NCI-H2081 (cell line): ENCODE data around the gene RAB2B.
A peak's percentile ranks its signal among the peaks of the same experiment; 100 is the strongest.

Experiments
- DNase-seq, 2 experiments: peaks; one replicate each; lab custom pipeline; 2025; lab: John Stamatoyannopoulos, UW

Gene RAB2B

DNA sequence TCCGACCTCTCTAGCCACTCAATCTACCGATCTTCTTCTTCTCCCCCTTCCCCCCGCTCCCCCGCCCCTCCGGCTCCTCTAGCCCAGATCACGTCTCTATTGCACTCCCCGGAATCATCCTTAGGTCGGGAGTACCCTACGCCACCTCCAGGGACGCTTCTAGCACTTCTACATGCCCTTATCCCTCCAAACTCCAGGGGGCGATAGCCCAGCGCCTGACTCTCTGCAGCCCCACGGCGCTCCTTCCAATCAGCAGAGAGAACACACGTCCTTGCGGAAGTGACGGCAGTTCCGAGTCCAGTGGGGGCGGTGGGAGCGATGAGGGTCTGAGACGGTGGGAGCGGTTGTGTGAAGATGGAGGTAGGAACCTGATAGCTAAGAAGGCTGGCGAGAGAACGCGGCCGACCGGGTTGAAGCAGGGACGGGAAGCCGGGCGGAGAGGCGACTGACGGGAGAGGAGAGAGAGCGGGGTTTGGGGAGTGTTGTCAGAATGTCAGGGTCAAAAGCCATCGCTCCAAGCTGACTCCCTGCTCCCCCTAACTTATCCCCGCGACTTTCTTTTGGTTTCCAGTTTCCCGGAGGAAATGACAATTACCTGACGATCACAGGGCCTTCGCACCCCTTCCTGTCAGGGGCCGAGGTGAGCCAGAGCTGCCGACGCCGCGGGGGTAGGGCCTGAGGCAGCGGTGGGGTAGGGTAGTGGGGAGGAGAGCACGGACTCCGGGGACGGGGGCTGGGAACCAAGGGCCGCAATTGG lies at the start of gene RAB2B, which contains the start of gene TOX4:
TSS of gene RAB2B (minus strand) at position 35 of the 757 bp plus-strand sequence. CDS start 87 bp downstream, outside the sequence.
TSS of gene TOX4 (plus strand) at position 271 of the 757 bp plus-strand sequence. CDS start at position 355, 84 bp downstream.
- peak; percentile 98 for DNase-seq

DNA sequence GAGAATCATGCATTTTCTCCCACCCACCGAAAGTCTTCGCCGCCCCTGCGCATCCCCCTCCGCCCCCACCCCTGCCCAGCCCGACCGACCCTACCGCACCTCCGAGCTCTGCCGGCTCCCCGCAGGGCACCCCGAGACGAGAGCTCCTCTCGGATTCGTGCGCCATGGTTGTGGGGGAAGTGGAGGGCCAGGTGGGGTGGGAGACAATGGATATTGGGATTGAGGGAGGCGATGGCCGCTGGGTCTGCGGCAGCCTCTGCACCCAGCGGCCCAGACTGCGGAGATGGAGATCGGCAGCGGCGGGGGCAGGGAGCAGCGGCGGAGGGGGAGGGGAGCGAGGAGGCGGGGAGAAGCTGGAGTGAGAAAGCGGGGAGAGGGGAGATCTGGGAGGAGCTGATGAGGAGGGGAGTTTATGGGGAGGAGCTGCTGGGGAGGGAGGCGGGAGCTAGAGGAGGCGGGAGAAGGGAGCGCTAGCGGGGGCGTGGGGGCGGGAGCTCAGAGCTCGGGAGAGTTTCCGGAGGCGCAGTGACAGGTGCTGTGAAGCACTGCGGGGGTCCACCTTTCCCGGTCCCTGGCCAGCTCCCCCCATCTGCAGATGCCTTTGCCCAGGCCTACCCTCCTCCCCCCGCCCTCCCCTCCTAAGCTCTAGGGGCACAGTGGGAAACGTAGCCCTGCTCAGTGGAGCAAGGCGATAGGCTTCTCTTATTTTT lies 49.4 kb upstream of the RAB2B start, which contains the start of gene SALL2:
TSS of gene SALL2 (minus strand) at position 385 of the 710 bp plus-strand sequence. CDS start at position 166, 219 bp downstream.
- peak; percentile 93 to 94 for DNase-seq

DNA sequence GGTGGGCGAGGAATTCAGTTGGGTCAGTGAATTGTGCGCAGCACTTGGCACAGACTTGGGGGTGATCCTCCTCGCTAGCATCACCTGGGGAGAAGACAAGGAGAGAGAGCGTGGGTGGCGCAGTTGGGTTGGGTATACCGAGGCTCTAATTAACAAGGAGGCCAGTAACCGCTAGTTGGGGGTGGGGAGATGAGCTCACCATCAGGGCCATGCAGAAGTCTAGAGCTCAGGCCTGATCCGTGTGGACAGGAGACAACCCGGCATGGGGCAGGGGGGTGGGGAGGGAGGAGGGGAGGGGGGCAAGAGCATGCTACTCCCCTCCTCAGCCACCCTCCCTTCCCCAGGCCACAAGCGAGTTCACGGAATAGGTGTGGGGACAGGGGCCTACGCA lies 48.8 kb upstream of the RAB2B start:
- DNase-seq, result peak in 1 of 2 experiments; percentile 7

DNA sequence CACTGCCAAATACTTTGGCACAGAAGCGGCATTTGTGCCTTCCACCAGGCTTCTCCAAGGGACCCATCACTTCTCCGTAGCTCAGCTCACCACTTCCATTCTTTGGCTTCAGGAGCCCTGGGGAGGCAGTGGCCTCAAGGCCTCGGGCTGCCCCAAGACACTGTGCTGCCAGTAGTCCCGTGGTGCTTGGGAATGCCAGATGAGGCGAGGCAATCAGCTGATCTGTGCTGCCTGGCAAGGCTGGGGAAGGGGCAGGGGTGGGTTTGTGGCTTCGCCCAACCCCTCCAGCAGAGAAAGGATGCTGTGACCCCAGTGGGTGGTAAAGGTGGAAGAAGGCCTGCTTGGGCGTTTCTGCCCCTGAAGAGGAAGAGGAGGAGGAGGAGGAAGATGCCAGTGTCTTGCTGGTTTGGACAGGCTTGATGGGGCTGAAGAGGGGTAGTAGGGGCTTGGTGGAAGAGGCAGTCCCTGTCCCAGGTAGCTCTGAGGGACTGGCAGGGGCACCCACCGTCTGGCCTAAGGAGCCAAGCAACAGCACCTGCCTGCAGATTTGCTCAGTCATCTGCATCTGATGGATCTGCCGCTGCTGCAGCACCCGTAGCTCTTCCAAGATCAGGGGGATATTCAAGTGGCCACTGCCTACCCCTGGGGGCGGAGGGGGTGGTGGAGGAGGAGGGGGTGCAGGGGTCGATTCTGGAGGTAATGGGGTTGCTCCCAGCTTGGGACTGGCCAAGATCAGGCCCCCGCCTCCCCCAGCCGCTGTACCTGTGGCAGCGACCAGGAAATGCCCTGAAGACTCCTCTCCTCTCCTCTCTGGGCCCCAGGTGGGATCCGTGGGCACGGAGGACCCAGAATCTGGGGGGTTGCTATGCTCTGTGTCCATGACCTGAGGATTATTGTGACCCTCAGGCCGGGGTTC lies 48.1 kb upstream of the RAB2B start:
- DNase-seq, result no peak

DNA sequence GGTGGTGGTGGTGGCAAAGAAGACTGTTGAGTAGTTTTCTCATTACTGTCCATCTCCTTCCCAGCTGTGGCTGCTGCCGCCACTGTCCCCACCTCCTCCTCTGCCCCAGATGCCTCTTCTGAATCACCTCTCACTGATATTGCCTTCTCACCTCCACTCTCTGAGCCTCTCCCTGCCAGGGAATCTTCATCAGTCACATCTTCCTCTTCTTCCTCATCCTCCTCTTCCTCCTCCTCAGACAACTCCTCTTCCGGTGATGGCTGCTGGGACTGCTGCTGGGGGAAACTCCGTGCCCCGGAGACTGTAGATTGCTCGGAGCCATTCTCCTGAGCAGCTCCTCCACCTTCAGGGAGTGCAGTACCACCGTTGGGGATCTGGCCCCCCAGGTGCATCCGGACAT lies 46.4 kb upstream of the RAB2B start:
- DNase-seq, result no peak

DNA sequence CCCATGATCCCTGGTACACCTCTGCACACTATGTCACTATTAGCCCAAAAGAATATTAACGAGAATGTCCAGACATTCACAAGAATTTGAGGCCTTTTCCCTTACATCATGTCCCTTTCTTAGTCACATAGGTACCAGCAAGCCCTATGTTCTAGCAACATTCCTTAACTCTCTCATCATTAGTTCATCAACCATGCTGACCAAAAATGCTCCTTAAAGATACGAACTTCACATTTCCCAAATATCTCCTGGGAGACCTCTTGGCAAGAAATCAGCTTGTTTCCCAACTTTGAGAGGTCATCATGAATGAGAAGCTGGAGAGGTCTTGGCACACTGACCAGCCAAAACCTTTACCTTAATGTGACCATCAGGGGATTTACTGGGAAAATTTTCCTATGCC lies 44.7 kb upstream of the RAB2B start:
- DNase-seq, result no peak

DNA sequence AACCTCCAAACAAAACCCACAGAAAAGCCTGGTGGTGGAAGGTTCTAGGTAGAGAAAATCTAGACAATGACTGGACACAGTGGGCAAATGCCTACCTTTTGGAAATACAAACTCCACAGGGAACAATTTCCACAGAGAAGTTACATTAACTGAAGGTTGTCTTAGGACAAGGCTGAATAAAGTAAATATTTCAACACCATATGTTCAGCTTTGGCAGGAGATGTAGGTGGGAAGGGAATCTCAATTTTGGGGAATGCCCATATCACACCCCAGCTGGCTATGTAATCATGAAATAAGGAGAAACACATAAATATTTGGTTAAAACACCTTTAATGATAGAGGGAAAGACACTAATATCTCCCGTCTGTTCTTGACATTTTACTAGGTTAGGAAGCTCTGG lies 44.0 kb upstream of the RAB2B start:
- DNase-seq, result no peak

DNA sequence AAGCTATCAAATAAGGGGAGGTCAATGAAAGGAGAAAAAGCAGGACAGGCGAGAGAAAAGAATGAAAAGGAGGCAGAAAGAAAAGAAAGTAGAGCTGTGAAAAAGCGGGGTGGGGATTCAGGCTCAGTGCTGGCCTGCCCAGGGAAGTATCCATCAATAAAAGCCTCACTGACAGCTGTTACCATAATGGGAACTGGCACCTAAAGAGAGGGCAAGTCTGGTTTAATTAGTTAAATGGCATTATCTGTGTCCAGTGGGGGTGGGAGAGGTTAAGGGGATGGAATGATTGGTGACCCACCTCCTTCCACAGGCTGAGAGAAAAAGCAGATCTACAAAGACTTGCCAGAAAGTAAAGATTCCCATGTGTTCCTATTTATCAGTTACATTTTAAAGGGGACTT lies 42.0 kb upstream of the RAB2B start:
- DNase-seq, result no peak

DNA sequence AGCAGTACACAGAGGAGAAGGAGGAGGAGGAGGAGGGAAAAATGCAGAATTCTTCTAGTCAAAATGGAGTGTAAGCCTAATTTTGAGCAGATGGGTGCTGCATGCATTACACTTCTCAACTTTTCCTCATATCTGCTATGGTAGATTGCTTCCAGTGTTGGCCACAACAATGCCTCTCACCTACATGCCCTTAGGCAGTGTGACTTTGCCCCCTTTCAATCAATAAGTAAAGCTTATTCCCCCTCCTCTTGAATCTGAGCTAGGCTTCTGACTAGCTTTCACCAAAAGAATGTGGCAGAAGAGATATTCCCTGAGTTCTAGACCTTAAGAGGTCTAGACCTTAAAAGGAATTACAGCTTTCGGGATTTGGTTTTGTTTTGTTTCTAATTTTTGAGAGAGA lies 37.6 kb upstream of the RAB2B start:
- DNase-seq, result no peak

DNA sequence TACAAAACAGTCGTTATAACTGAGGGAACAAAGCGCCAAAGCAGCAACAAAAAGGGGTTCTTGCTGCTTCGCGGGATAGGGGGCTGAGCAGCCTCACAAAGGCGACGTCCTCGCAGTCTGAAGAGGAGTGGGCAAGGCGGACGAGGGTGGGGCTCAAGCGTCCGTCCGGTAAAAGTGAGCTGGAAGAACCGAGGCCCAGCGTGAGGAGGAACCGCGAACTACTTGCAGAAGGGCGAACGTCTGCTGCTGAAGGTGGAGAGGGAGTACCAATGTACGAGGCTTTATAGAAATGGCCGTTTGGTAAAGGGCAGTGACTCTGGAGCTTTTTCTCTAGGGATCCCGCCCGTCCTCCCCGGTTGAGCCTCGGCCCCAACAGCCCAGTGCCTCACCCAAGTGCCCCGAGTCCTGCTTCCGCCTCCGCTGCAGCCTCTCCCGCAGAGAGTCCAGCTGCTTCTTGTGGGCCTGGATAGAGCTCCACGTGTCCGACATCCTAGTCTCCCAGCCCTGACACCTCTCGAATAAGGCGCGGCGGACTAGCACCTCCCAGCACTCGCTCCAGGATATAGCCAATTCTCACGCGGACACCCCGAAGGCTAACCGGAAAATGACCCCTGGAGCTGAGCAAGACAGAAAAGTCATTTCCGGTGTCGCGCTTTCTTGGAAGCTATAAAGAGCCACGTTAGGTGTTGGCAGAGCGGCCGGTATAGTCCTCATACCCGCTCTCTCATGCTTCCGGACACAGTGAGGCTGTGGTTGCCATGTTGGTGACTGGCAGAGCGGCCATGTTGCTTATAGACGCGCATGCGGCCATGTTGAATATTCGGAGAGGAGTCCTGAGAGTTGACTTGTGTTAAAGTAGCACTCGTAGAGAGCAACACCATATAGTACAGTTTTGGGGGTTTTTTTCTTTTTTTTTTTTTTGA lies 34.2 kb upstream of the RAB2B start, which contains the start of gene METTL3:
TSS of gene METTL3 (minus strand) at position 606 of the 923 bp plus-strand sequence. CDS start at position 489, 117 bp downstream.
- peak; percentile 97 to 99 for DNase-seq

DNA sequence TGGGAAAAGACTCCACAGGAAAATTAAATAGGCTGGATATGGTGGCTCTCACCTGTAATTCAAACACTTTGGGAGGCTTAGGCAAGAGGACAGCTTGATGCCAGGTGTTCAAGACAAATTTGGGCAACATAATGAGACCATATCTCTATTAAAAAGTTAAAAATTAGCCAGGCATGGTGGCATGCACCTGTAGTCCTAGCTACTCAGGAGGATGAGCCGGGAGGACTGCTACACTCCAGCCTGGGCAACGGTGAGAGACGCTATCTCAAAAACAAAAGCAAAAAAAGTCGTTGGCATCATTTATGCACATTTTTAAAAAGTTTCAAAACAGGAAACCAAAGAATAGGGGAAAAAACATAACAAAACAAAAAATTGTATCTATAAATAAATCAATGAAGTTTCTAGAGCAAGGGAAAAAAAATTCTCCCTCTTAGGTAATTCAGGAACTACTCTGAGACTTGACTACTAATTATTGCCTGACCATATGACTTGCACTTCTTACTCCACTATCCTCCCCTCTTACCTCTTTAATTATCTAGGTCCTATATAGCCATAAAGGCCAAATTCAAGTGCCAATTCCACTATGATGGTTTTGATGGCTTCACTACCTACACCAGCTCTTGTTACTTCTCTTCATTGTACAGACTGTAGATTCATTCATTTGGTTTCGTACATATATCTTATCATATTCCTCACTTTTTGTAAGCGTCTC lies 32.8 kb upstream of the RAB2B start:
- no peak for DNase-seq

DNA sequence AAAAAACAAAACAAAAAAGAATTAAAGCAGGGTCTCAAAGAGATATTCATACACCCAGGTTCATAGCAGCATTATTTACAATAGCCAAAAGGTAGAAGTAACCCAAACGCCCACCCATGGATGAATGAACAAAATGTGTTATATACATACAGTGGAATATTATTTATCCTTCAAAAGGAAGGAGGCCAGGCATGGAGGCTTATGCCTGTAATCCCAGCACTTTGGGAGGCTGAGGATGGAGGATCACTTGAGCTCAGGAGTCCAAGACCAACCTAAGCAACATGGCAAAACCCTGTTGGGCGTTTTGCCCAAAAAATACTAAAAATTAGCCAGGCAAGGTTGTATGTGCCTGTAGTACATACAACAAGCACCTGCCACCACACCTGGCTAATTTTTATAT lies 29.8 kb upstream of the RAB2B start:
- no peak for DNase-seq

DNA sequence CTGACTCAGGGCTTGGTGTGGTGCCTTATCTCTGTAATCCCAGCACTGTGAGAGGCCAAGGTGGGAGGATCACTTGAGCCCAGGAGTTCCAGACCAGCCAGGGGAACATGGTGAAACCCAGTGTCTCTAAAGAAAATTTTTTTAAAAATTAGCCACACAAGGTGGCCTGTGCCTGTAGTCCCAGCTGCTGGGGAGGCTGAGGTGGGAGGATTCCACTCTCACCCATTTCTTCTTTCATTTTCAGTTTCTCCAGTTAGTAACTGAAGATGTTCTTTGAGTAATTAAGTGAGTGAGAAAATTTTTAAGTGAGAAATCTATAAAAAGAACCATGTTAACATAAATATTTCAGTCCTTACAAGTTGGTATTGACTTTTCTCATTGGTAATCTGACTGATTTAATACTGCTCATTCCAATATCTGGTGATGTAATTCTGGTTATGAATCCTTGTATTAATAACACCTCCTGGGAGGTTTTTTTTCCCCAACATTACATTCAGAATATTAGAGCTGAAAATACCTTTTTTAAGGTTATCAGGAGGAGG lies 28.3 kb upstream of the RAB2B start:
- DNase-seq, result no peak

DNA sequence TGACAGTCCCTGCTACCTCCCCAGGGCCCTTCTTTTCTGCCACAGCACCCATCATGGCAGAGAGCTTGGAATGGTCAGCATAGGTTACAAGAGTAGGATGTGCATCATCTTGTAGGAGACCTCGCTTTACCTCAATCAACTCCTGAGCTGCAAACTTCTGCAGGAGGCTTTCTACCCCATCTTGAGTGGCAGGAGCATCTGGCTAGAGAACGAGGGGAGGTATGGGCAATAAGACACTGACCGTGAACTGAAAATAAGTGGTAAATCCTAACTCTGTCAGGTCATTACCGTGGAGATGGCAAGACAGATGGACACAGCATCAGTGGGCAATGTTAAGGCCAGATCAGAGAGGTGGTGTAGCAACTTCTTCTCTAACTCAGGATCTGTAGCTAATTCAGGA lies 26.6 kb upstream of the RAB2B start:
- DNase-seq, result no peak

DNA sequence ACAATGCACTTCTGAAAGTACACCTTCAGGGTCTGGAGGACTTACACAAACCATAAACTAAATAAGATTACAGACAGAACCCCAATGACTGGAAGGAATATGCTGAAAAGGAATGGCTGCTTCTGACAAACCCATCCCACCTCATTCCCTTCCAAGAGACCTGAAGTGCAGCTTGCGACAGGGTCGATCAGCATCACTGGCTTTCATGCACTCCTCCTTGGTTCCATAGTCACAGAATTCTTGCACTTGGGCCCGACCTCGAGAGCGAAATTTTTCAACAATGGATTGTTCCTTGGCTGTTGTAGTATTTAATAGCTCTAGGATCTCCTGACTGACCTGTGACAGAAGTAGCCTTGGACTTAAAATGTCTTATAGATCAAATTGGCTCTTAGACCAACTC lies 24.8 kb upstream of the RAB2B start:
- DNase-seq, result no peak

DNA sequence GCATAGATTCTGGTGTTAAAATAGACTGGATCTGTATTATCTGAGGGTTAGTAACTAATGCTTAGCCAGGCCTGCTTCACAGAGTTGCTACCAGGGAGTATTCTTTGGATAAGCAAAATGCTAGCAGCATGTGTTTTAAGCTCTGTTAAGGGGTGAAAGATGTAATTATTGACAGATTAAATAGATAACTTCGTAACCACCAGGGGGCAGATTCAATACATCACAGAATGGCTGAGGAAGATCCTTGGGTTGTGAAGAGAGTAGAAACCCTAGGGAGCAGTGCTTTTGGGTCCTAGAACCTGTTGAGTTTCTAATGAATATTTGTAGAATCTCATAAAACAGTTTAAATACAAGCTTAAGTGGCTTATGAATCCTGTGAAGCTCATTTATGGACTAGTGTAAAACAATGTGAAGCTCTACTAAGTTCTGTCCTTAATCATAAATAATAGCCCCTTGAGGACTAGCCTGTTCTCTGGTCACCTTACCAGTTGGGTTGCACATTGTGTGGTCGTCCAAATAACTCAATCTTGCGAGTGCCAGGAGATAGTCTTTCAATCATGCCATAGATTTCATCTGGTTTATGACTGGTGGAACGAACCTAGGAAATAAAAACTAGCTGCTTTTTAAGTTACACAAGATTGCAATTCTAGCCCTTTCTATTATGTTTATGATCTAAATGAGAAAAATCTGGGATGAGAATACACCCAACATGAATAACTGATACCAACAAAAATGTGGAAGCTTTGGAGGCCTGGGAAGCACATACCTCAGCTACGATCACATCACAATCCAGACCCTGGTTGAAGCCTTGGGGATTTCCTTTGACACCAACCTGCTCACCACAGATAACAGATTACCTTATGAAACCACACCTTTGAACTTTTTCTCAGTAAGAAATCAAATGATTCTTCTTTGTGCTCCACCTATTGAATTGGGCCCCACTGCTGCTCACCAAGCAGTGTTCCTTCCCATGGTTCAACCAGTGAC lies 22.1 kb upstream of the RAB2B start:
- DNase-seq, result peak; percentile 36 to 46

DNA sequence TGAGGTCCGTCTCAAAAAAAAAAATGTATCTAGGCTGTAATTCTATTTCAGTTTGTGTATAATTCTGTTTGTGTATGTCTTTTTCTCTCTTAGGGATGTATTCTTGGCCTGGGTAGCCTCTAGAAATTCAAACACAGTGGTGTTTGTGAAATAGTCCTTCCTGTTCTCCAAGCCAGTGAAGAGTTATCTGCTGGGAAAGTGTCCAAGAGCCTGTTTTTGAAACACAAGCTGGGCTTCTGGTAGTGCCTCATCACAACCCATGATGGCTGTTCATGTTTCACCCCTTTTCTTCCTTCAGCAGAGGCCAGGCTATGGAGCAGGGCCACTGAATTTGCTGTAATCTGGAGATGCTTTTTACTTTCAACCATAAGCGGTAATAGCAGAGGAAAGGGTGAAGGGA lies 19.7 kb upstream of the RAB2B start:
- DNase-seq, result no peak

DNA sequence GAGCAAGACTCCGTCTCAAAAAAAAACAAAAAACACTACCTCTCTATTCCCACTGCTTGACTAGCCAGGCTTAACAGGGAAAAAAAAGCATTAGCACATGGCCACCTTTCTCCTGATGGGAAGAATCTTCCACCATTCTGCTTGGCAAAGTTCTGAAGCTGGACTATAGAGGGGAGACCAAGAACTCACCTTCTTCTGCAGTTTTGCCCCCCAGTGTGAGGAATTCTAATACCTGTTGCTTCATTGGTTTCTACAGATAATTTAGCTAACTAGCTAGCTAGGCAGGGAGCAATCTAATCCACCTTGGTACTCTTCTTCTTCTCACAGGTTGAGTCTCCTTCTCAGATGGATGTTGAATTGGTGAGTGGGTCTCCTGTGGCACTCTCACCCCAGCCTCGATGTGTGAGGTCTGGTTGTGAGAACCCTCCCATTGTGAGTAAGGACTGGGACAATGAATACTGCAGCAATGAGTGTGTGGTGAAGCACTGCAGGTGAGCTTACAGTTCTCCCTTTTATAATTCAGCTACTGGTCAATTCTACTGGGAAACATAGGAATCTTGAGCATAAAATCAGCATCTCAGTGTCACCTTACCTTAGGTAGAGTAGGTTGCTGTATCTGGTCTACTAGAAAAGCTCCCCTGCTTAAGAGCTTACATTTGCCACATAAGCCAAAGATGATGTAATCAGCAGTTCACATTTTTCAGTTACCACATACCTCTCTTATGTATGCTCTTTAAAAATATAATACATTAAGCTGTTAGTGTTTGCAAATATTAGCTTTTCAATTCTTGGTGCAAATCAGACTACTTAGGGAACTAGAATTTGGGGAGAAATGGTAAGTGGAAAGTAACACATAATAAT lies 18.4 kb upstream of the RAB2B start:
- no peak for DNase-seq
